Measurements from ENCODE around the gene BRINP3.

DNA sequence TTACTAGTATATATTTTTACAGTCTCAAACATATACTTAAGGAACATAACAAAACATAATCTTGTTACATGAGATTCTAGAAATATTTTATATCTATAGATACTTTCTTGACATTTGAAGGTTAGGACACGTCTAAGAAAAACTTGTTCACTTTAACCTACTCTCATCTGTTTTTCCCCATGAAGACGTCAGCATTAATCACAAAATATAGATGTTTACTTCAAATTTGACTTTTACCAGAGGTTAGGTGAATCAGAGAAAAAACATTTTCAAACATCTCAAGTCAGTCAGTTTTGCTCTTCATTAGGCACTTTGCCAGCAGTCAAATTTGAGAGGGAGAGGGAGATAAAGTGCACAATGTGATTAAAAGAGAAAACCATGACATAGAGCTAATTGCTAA is 47.7 kb downstream of the BRINP3 start:
- TF ChIP-seq, protein P1, sequence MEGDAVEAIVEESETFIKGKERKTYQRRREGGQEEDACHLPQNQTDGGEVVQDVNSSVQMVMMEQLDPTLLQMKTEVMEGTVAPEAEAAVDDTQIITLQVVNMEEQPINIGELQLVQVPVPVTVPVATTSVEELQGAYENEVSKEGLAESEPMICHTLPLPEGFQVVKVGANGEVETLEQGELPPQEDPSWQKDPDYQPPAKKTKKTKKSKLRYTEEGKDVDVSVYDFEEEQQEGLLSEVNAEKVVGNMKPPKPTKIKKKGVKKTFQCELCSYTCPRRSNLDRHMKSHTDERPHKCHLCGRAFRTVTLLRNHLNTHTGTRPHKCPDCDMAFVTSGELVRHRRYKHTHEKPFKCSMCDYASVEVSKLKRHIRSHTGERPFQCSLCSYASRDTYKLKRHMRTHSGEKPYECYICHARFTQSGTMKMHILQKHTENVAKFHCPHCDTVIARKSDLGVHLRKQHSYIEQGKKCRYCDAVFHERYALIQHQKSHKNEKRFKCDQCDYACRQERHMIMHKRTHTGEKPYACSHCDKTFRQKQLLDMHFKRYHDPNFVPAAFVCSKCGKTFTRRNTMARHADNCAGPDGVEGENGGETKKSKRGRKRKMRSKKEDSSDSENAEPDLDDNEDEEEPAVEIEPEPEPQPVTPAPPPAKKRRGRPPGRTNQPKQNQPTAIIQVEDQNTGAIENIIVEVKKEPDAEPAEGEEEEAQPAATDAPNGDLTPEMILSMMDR (IDR thresholded peaks at IDR 0.05; ENCODE audit: insufficient read depth, low read depth, low read length) = no peak
- no peak for TF ChIP-seq EZH2 (IDR thresholded peaks at IDR 0.05; ENCODE audit: insufficient read depth, low read length)

All from astrocyte (in vitro differentiated cells and primary cell).